Ovary (tissue), 3 donors: ENCODE measurements around the gene GNA12.

Source experiments
- POLR2A ChIP-seq: fragments of 450-650 bp; IDR thresholded peaks from one replicate; pipeline ENCODE4 v1.6.1; 2017; ENCODE audit warnings: antibody characterized with exemption, mild to moderate bottlenecking, moderate library complexity
- TF ChIP-seq, protein P1 (sequence below), 3 donors: fragments of 450-650 bp in 2 of 3; fragments of 200-600 bp in 1 of 3; IDR thresholded peaks; one replicate each; pipeline versions ENCODE4 v1.5.1 to v1.8.0; 2016 to 2022; ENCODE audit warnings: antibody characterized with exemption in 3 of 3, mild to moderate bottlenecking in 1 of 3
- donor health status: DM: no; HTN: no; CAD: no.

DNA sequence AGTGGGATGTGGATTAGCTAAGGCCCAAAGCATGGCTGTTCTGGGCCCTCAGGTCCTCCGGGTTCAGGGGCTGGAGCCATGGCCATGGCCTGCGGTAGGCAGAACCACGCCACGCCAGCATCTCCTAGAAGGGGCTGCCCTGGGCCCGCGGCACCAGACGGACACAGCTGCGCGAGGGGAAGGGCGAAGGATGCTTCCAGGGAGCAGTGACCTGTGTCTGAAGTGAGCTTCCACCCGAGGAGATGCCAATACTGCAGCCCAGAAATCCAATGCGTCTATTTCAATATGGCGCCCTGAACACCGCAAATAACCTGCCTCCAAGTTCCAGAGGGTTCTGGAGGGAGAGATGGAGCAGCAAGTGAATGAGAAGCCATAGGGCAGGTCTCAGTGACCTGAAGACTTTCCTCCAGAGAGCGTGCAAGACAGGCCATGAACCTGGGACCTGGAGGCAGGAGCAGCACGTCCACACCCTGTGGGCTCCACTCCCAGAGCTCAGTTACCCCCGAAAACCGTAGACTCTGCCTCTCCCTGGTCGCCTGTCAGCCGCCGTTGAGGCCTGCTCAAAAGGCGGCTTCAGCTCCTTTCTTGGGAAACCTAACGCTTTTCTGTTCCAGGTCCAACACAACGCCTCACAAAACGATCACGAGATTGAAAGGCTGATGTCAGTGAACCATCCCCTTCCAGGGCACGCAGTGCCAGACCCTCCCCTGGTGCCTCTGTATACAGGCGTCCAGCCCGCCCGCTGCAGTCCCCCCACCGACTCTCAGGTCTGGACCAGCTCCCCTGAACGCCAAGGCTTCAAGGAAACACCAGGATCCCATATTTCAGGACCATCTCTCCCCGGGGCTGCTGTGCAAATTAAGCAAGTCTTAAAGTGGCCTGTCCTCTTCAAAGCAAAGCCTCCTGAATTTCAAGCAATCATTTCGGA, 118.7 kb downstream of the GNA12 start:
- no peak for TF ChIP-seq POLR2A
- TF ChIP-seq, protein P1, sequence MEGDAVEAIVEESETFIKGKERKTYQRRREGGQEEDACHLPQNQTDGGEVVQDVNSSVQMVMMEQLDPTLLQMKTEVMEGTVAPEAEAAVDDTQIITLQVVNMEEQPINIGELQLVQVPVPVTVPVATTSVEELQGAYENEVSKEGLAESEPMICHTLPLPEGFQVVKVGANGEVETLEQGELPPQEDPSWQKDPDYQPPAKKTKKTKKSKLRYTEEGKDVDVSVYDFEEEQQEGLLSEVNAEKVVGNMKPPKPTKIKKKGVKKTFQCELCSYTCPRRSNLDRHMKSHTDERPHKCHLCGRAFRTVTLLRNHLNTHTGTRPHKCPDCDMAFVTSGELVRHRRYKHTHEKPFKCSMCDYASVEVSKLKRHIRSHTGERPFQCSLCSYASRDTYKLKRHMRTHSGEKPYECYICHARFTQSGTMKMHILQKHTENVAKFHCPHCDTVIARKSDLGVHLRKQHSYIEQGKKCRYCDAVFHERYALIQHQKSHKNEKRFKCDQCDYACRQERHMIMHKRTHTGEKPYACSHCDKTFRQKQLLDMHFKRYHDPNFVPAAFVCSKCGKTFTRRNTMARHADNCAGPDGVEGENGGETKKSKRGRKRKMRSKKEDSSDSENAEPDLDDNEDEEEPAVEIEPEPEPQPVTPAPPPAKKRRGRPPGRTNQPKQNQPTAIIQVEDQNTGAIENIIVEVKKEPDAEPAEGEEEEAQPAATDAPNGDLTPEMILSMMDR (IDR thresholded peaks at IDR 0.05): no peak
